K562 (cell line): ENCODE results near the gene CLTB. TPM values are rescaled to one million over a fixed set of nuclear protein-coding genes. Genes with fewer than 3 reads are reported as not detected.

Experiments used
- CC2D1A ChIP-seq: fragments of 450-650 bp; IDR thresholded peaks from 2 replicates; pipeline ENCODE4 v1.6.1; 2017; ENCODE audit warnings: mild to moderate bottlenecking
- CEBPG ChIP-seq, 3 experiments: fragments of 200-800 bp in 1 of 3; sonication (Bioruptor generic) in 1 of 3; sonication (generic) in 1 of 3; formaldehyde crosslinking in 1 of 3; IDR thresholded peaks in 2 of 3; conservative IDR thresholded peaks in 1 of 3; 2 replicates each; pipeline versions ENCODE4 v1.6.1 to v1.8.0; 2016 to 2022; ENCODE audit warnings: missing compliant biosample characterization in 2 of 3, missing genetic modification characterization in 2 of 3, mild to moderate bottlenecking in 1 of 3, missing genetic modification reagents in 1 of 3
- ESRRB ChIP-seq: fragments of 250-450 bp; sonication (Bioruptor Pico); IDR thresholded peaks from 2 replicates; pipeline ENCODE4 v1.5.0; 2020; ENCODE audit warnings: mild to moderate bottlenecking, moderate library complexity, borderline replicate concordance
- HSF4 ChIP-seq: fragments of 250-450 bp; sonication (Bioruptor Pico); IDR thresholded peaks from 2 replicates; pipeline ENCODE4 v2.1.2; 2022; ENCODE audit warnings: mild to moderate bottlenecking, moderate library complexity, borderline replicate concordance
- KDM5B ChIP-seq: fragments of 200-600 bp; sonication (generic); IDR thresholded peaks from 2 replicates; pipeline ENCODE4 v1.6.1; 2012; ENCODE audit warnings: low read depth, mild to moderate bottlenecking, moderate library complexity, low read length, control low read depth, inconsistent platforms; ENCODE audit not compliant: insufficient replicate concordance
- KLF13 ChIP-seq: fragments of 450-650 bp; IDR thresholded peaks from 2 replicates; pipeline ENCODE4 v1.6.1; 2016; ENCODE audit warnings: missing genetic modification characterization, low read depth, mild to moderate bottlenecking, missing compliant biosample characterization, moderate library complexity, borderline replicate concordance
- PML ChIP-seq: IDR thresholded peaks from 2 replicates; pipeline ENCODE4 v1.6.1; 2012; ENCODE audit warnings: low read length, inconsistent platforms
- SNIP1 ChIP-seq: fragments of 450-650 bp; IDR thresholded peaks from 2 replicates; pipeline ENCODE4 v1.7.1; 2017; ENCODE audit warnings: low read depth, mild to moderate bottlenecking
- TAF1 ChIP-seq: IDR thresholded peaks from 2 replicates; pipeline ENCODE4 v1.6.1; 2011; ENCODE audit warnings: mild to moderate bottlenecking, low read length, moderate library complexity; ENCODE audit not compliant: insufficient read depth, control insufficient read depth, severe bottlenecking; ENCODE audit errors: extremely low read depth
- XRCC5 ChIP-seq: fragments of 200-400 bp; formaldehyde crosslinking; IDR thresholded peaks from 2 replicates; pipeline ENCODE4 v1.6.1; 2017; ENCODE audit warnings: low read depth, mild to moderate bottlenecking, low read length
- ZNF316 ChIP-seq: fragments of 450-650 bp; IDR thresholded peaks from 2 replicates; pipeline ENCODE4 v1.6.1; 2016
- ZNF57 ChIP-seq: fragments of 450-650 bp; formaldehyde crosslinking; IDR thresholded peaks from 2 replicates; pipeline ENCODE4 v1.4.0; 2020; ENCODE audit warnings: mild to moderate bottlenecking, moderate library complexity
- ZNF766 ChIP-seq: fragments of 200-800 bp; sonication (Bioruptor generic); conservative IDR thresholded peaks from 2 replicates; pipeline ENCODE4 v1.6.1; 2016; ENCODE audit warnings: missing genetic modification characterization, missing compliant biosample characterization
- polyA plus RNA-seq, 8 experiments: library from polyadenylated mRNA; depleted of rRNA in 4 of 8; stranded (reverse) in 5 of 8; unstranded in 3 of 8; fragments of >200 nt; fragmentation: Nextera tagmentation in 2 of 8; fragmentation: Illumina TruSeq in 1 of 8; extraction: Ambion mirVana in 2 of 8; extraction: Trizol in 1 of 8; gene quantifications; 2 replicates each; pipeline versions ENCODE4 v1.2.1 to v1.2.3, GENCODE V29; 2011 to 2014; ENCODE audit warnings: inconsistent platforms in 1 of 8, missing spikeins in 1 of 8
- total RNA-seq, 7 experiments: library from RNA; depleted of rRNA in 6 of 7; stranded (reverse); fragments of >200 nt in 6 of 7; fragmentation: Illumina TruSeq in 2 of 7; extraction: Trizol in 2 of 7; gene quantifications; 2 replicates each; pipeline versions ENCODE4 v1.2.1 to v1.2.3, GENCODE V29; 2011 to 2021; ENCODE audit warnings: low replicate concordance in 1 of 7
- TF ChIP-seq, protein P1 (sequence below): sonication (generic); IDR thresholded peaks from 2 replicates; pipeline ENCODE4 v1.6.1; 2016
- TF ChIP-seq, protein P2 (sequence below): fragments of 450-650 bp; IDR thresholded peaks from 2 replicates; pipeline ENCODE4 v1.6.1; 2016; ENCODE audit warnings: borderline replicate concordance
- TF ChIP-seq, protein P3 (sequence below): sonication (generic); formaldehyde crosslinking; IDR thresholded peaks from 2 replicates; pipeline ENCODE4 v1.8.0; 2022; ENCODE audit warnings: mild to moderate bottlenecking, missing genetic modification reagents, borderline replicate concordance
- TF ChIP-seq, protein P4 (sequence below), 2 experiments: fragments of 450-650 bp; IDR thresholded peaks; 2 replicates each; pipeline ENCODE4 v1.6.1; 2016
- TF ChIP-seq, protein P5 (sequence below): fragments of 250-450 bp; sonication (Bioruptor Pico); IDR thresholded peaks from 2 replicates; pipeline ENCODE4 v1.8.0; 2022; ENCODE audit warnings: inconsistent platforms, mild to moderate bottlenecking, moderate library complexity, borderline replicate concordance

Gene CLTB
- total and polyA plus RNA-seq, 9 of the 15 experiments (the other 6 are each of a cell fraction or from before 2014, with no cell fraction given) = 1.8 to 117 (median 39.0) TPM

DNA sequence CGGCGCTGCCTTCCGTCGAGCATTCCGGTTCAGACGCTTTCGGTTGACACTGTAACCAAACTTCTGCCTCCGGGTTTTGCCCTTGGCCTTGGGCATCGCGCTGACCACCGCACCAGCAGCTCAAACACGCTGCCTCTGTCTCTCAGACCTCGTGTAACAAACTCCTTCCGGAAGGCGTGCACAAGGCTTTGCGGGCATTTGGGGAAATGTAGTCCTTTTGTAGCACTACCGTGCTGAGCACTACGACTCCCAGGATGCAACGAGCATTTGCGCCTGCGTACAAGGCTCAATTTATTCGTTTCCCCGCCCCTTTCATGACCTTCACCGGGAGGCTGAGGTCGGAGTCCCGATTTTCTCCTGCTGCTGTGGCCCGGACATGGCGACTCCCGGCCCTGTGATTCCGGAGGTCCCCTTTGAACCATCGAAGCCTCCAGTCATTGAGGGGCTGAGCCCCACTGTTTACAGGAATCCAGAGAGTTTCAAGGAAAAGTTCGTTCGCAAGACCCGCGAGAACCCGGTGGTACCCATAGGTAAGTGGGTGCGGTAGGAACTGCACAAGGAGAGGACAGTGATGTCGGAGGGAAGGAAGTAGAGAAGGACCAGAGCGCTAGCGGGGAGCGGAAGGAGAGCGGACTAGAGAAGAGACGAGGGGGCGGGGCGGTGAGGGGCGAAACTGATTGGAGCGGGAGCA, 27.8 kb downstream of the CLTB start, which contains the start of the genes HIGD2A and NOP16 (continued):
- TF ChIP-seq, protein P1, sequence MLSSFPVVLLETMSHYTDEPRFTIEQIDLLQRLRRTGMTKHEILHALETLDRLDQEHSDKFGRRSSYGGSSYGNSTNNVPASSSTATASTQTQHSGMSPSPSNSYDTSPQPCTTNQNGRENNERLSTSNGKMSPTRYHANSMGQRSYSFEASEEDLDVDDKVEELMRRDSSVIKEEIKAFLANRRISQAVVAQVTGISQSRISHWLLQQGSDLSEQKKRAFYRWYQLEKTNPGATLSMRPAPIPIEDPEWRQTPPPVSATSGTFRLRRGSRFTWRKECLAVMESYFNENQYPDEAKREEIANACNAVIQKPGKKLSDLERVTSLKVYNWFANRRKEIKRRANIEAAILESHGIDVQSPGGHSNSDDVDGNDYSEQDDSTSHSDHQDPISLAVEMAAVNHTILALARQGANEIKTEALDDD = peak; percentile 34; the same call in 1 of the 2 replicates
- TF ChIP-seq XRCC5 (peak; percentile 75), CEBPG (CRISPR knock-in tag; IDR thresholded peaks at IDR 0.05) (no peak), CEBPG (tag; conservative IDR thresholded peaks at IDR 0.05 in 1 of 2, IDR thresholded peaks at IDR 0.05 in 1 of 2) (no peak), HSF4 (no peak), ZNF316 (no peak), ESRRB (CRISPR knock-in tag) (0 out of 2 replicates have a peak, but pooled peaks have one; percentile 56), SNIP1 (peak; percentile 65), TAF1 (peak; percentile 92), KLF13 (tag) (peak; percentile 73; the same call in 1 of the 2 replicates), CC2D1A (peak; percentile 61; the same call in 1 of the 2 replicates), ZNF57 (CRISPR knock-in tag) (no peak), PML (peak; percentile 54; the same call in 1 of the 2 replicates), ZNF766 (CRISPR knock-in tag) (no peak; the same call in 1 of the 2 replicates), KDM5B (peak; percentile 85)
- TF ChIP-seq, protein P2, sequence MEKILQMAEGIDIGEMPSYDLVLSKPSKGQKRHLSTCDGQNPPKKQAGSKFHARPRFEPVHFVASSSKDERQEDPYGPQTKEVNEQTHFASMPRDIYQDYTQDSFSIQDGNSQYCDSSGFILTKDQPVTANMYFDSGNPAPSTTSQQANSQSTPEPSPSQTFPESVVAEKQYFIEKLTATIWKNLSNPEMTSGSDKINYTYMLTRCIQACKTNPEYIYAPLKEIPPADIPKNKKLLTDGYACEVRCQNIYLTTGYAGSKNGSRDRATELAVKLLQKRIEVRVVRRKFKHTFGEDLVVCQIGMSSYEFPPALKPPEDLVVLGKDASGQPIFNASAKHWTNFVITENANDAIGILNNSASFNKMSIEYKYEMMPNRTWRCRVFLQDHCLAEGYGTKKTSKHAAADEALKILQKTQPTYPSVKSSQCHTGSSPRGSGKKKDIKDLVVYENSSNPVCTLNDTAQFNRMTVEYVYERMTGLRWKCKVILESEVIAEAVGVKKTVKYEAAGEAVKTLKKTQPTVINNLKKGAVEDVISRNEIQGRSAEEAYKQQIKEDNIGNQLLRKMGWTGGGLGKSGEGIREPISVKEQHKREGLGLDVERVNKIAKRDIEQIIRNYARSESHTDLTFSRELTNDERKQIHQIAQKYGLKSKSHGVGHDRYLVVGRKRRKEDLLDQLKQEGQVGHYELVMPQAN = peak; percentile 100
- TF ChIP-seq, protein P3, sequence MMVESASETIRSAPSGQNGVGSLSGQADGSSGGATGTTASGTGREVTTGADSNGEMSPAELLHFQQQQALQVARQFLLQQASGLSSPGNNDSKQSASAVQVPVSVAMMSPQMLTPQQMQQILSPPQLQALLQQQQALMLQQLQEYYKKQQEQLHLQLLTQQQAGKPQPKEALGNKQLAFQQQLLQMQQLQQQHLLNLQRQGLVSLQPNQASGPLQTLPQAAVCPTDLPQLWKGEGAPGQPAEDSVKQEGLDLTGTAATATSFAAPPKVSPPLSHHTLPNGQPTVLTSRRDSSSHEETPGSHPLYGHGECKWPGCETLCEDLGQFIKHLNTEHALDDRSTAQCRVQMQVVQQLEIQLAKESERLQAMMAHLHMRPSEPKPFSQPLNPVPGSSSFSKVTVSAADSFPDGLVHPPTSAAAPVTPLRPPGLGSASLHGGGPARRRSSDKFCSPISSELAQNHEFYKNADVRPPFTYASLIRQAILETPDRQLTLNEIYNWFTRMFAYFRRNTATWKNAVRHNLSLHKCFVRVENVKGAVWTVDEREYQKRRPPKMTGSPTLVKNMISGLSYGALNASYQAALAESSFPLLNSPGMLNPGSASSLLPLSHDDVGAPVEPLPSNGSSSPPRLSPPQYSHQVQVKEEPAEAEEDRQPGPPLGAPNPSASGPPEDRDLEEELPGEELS (CRISPR knock-in tag) = no peak
- TF ChIP-seq, protein P4, sequence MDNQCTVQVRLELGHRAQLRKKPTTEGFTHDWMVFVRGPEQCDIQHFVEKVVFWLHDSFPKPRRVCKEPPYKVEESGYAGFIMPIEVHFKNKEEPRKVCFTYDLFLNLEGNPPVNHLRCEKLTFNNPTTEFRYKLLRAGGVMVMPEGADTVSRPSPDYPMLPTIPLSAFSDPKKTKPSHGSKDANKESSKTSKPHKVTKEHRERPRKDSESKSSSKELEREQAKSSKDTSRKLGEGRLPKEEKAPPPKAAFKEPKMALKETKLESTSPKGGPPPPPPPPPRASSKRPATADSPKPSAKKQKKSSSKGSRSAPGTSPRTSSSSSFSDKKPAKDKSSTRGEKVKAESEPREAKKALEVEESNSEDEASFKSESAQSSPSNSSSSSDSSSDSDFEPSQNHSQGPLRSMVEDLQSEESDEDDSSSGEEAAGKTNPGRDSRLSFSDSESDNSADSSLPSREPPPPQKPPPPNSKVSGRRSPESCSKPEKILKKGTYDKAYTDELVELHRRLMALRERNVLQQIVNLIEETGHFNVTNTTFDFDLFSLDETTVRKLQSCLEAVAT (IDR thresholded peaks at IDR 0.05) = peak; percentile 73 to 80; a peak in 3 of 4 replicates
- TF ChIP-seq, protein P5, sequence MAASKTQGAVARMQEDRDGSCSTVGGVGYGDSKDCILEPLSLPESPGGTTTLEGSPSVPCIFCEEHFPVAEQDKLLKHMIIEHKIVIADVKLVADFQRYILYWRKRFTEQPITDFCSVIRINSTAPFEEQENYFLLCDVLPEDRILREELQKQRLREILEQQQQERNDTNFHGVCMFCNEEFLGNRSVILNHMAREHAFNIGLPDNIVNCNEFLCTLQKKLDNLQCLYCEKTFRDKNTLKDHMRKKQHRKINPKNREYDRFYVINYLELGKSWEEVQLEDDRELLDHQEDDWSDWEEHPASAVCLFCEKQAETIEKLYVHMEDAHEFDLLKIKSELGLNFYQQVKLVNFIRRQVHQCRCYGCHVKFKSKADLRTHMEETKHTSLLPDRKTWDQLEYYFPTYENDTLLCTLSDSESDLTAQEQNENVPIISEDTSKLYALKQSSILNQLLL = no peak
